Adipose tissue (tissue), 3 donors: ENCODE data around the gene GRB10. TPM values are rescaled to one million over a fixed set of nuclear protein-coding genes. Genes with fewer than 3 reads are reported as not detected.

ENCODE experiments used
- H3K27ac ChIP-seq: one replicate; pipeline ENCODE4 v1.5.1; 2013; ENCODE audit warnings: low read depth, low read length
- WGBS, 3 donors: extraction: QIAGEN DNeasy Blood & Tissue Kit; methylation state at CpG; one replicate each; pipeline ENCODE4 v1.1.7; 2013; 5-methylcytosine and 5-hydroxymethylcytosine counted together
- polyA plus RNA-seq, 3 donors: library from polyadenylated mRNA; stranded (reverse); fragments of 200-250 nt; gene quantifications; one replicate each; pipeline ENCODE4 v1.2.3, GENCODE V29; 2013
- donor health status: healthy with polysubstance abuse.
- donor health status: Bipolar disorder and iron deficiency.
- donor health status: healthy.

GRB10 gene
- polyA plus RNA-seq, 3 donors = 25.6 to 61.6 (median 26.1) TPM

GRCh38 chr7:50657341-50657873 lies 125.3 kb downstream of the GRB10 start:
- 47 to 62% (median 47%) methylated on average over 9 of the region's 9 CpGs for WGBS, 3 donors
- no peak overlapping the region for H3K27ac ChIP-seq

GRCh38 chr7:50656141-50656895 lies 126.4 kb downstream of the GRB10 start:
- 78 to 84% (median 78%) methylated on average over 16 of the region's 16 CpGs for WGBS, 3 donors

GRCh38 chr7:50655490-50655889 lies 127.2 kb downstream of the GRB10 start:
- H3K27ac ChIP-seq = no peak overlapping the region
- WGBS, 3 donors = 93 to 98% (median 94%) methylated on average over 3 of the region's 3 CpGs

More at GRCh38 chr7:50656141-50656895, 126.4 kb downstream of the GRB10 start:
- no peak overlapping the region for H3K27ac ChIP-seq

GRCh38 chr7:50655020-50655419 lies 127.7 kb downstream of the GRB10 start:
- no peak overlapping the region for H3K27ac ChIP-seq
- 75 to 88% (median 88%) methylated on average over 4 of the region's 4 CpGs for WGBS, 3 donors

GRCh38 chr7:50653981-50654425 lies 128.7 kb downstream of the GRB10 start:
- 53 to 74% (median 59%) methylated on average over 10 of the region's 10 CpGs for WGBS, 3 donors
- no peak overlapping the region for H3K27ac ChIP-seq

GRCh38 chr7:50653126-50653864 lies 129.4 kb downstream of the GRB10 start:
- 34 to 70% (median 42%) methylated on average over 16 of the region's 16 CpGs for WGBS, 3 donors
- no peak overlapping the region for H3K27ac ChIP-seq

GRCh38 chr7:50652400-50653125 lies 130.1 kb downstream of the GRB10 start:
- H3K27ac ChIP-seq = no peak overlapping the region
- 96% methylated on average over 9 of the region's 9 CpGs for WGBS, 3 donors

GRCh38 chr7:50651271-50651989 lies 131.3 kb downstream of the GRB10 start:
- H3K27ac ChIP-seq = no peak overlapping the region
- 87 to 94% (median 92%) methylated on average over 9 of the region's 9 CpGs for WGBS, 3 donors

- 80 to 93% (median 93%) methylated on average over 6 of the region's 6 CpGs for WGBS, 3 donors
- H3K27ac ChIP-seq = no peak overlapping the region
Observed at GRCh38 chr7:50650057-50650664, 132.5 kb downstream of the GRB10 start.

GRCh38 chr7:50649259-50649885 lies 133.3 kb downstream of the GRB10 start:
- WGBS, 3 donors = 91 to 95% (median 95%) methylated on average over 7 of the region's 7 CpGs
- no peak overlapping the region for H3K27ac ChIP-seq

- H3K27ac ChIP-seq = no peak overlapping the region
- WGBS, 3 donors = 87 to 93% (median 89%) methylated on average over 8 of the region's 8 CpGs
Observed at GRCh38 chr7:50648570-50649169, 134.0 kb downstream of the GRB10 start.

GRCh38 chr7:50648076-50648475 lies 134.6 kb downstream of the GRB10 start:
- 94 to 97% (median 95%) methylated on average over 11 of the region's 11 CpGs for WGBS, 3 donors
- no peak overlapping the region for H3K27ac ChIP-seq

- 92 to 95% (median 94%) methylated on average over 10 of the region's 10 CpGs for WGBS, 3 donors
- no peak overlapping the region for H3K27ac ChIP-seq
Observed at GRCh38 chr7:50647286-50647980, 135.3 kb downstream of the GRB10 start.

GRCh38 chr7:50646069-50646468 lies 136.6 kb downstream of the GRB10 start:
- H3K27ac ChIP-seq = no peak overlapping the region
- WGBS, 3 donors = 91 to 92% (median 91%) methylated on average over 9 of the region's 9 CpGs

GRCh38 chr7:50645186-50645585 lies 137.5 kb downstream of the GRB10 start:
- H3K27ac ChIP-seq = no peak overlapping the region

- 93 to 94% (median 93%) methylated on average over 5 of the region's 5 CpGs for WGBS, 3 donors
- H3K27ac ChIP-seq = no peak overlapping the region
Observed at GRCh38 chr7:50644586-50644985, 138.1 kb downstream of the GRB10 start.
